Measurements from ENCODE around the gene ELAC1.

GRCh38 chr18:51010218-51010617, 42.4 kb downstream of the ELAC1 start:
- TF ChIP-seq EZH2 (IDR thresholded peaks at IDR 0.05; ENCODE audit: low read depth, low read length, severe bottlenecking) (no peak), EP300 (IDR thresholded peaks at IDR 0.05; ENCODE audit: borderline replicate concordance in 1 of 2, low read depth in 2 of 2, low read length in 2 of 2) (no peak), SP1 (IDR thresholded peaks at IDR 0.05; ENCODE audit: low read depth, low read length) (no peak), SP2 (IDR thresholded peaks at IDR 0.05; ENCODE audit: low read length) (no peak), CBX5 (IDR thresholded peaks at IDR 0.05; ENCODE audit: low read depth, low read length) (no peak), RAD21 (IDR thresholded peaks at IDR 0.05 in 1 of 2, conservative IDR thresholded peaks at IDR 0.05 in 1 of 2; ENCODE audit: low read depth in 2 of 2, low read length in 2 of 2) (no peak), POLR2A (IDR thresholded peaks at IDR 0.05; ENCODE audit: control extremely low read depth in 1 of 2, low read depth in 2 of 2, low read length in 2 of 2) (no peak)
- TF ChIP-seq, protein P1, sequence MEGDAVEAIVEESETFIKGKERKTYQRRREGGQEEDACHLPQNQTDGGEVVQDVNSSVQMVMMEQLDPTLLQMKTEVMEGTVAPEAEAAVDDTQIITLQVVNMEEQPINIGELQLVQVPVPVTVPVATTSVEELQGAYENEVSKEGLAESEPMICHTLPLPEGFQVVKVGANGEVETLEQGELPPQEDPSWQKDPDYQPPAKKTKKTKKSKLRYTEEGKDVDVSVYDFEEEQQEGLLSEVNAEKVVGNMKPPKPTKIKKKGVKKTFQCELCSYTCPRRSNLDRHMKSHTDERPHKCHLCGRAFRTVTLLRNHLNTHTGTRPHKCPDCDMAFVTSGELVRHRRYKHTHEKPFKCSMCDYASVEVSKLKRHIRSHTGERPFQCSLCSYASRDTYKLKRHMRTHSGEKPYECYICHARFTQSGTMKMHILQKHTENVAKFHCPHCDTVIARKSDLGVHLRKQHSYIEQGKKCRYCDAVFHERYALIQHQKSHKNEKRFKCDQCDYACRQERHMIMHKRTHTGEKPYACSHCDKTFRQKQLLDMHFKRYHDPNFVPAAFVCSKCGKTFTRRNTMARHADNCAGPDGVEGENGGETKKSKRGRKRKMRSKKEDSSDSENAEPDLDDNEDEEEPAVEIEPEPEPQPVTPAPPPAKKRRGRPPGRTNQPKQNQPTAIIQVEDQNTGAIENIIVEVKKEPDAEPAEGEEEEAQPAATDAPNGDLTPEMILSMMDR (IDR thresholded peaks at IDR 0.05; ENCODE audit: control extremely low read depth in 1 of 3, insufficient read depth in 1 of 3, low read depth in 1 of 3, low read length in 3 of 3): no peak

Data from H1 (cell line).